Epithelial cell of esophagus (primary cell): Measurements from ENCODE around the gene ULK4.
A peak's percentile ranks its signal among the peaks of the same experiment; 100 is the strongest.
"Not testable (repeated sequence)": the region's sequence is repeated elsewhere in the genome, so short reads cannot be mapped to it uniquely, and the experiment has no call there.

Experiments used
- DNase-seq: peaks from one replicate; pipeline ENCODE4 v3.0.0; 2010; ENCODE audit warnings: low read depth
- H3K4me3 ChIP-seq: 2 replicates; pipeline ENCODE4 v1.5.1; 2011; ENCODE audit warnings: mild to moderate bottlenecking, low read length, control low read depth
- TF ChIP-seq, protein P1 (sequence below): IDR thresholded peaks from 2 replicates; pipeline ENCODE4 v1.5.1; 2011; ENCODE audit warnings: low read depth, mild to moderate bottlenecking, low read length, control low read depth, inconsistent platforms; ENCODE audit not compliant: insufficient read depth; ENCODE audit errors: missing control alignments

ULK4 gene

DNA sequence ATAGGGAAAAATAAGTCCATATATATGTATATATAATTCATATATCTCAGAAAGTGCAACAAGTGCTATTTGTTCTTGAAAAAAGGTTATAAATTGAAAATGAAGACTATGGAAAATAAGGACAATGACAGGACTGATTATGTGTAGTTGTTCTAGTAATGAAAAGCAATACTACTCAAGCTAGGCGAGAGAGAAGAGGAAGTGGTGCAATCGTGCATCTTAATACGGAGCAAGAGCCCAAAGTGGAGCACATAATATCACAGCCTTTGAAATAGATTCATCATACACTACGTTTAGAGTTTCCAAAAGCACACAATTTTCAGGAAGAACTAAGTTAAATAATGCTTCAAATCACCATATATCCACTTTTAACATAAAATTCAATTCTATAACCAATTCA, 87.9 kb downstream of the ULK4 start:
- TF ChIP-seq, protein P1, sequence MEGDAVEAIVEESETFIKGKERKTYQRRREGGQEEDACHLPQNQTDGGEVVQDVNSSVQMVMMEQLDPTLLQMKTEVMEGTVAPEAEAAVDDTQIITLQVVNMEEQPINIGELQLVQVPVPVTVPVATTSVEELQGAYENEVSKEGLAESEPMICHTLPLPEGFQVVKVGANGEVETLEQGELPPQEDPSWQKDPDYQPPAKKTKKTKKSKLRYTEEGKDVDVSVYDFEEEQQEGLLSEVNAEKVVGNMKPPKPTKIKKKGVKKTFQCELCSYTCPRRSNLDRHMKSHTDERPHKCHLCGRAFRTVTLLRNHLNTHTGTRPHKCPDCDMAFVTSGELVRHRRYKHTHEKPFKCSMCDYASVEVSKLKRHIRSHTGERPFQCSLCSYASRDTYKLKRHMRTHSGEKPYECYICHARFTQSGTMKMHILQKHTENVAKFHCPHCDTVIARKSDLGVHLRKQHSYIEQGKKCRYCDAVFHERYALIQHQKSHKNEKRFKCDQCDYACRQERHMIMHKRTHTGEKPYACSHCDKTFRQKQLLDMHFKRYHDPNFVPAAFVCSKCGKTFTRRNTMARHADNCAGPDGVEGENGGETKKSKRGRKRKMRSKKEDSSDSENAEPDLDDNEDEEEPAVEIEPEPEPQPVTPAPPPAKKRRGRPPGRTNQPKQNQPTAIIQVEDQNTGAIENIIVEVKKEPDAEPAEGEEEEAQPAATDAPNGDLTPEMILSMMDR: no peak
- DNase-seq: no peak
- no peak overlapping the region for H3K4me3 ChIP-seq

DNA sequence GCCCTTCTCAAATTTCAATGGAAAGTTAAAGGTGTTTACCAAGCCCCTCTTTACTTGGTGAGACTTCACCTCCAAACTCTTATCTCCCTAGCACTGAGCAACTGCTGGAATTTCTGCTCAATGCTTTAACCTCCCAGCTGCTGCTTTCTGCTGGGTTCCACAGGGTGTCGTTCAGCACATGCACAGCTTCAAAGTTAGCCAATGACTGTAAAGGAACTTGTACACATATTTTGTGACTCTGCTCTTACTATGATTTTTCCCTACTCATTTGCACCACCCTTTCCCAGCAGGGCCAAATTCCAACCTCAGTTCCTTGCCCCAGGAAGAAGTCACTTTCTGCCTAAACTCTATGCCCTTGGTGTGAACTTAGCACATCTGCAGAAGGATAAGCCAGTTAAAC, 89.7 kb downstream of the ULK4 start:
- TF ChIP-seq, protein P1: peak; percentile 5
- no peak overlapping the region for H3K4me3 ChIP-seq
- DNase-seq: peak; percentile 20

DNA sequence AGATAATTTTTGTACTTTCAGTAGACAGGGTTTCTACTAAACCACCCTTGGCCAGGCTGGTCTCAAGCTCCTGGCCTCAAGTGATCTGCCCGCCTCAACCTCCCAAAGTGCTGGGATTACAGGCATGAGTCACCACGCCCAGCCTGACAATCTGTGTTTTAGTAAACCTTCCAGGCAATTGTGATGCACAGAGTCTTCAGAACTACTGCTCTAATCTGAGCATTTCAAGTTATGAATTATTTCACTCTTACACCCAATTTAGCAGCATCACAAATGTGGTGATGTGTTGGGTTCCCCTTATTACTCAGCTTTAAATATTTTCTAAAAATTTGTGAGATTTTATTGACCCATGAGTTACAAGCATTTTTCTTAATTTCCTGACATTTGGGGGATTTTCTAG, 94.4 kb downstream of the ULK4 start:
- no peak overlapping the region for H3K4me3 ChIP-seq
- no peak for DNase-seq
- TF ChIP-seq, protein P1: no peak

DNA sequence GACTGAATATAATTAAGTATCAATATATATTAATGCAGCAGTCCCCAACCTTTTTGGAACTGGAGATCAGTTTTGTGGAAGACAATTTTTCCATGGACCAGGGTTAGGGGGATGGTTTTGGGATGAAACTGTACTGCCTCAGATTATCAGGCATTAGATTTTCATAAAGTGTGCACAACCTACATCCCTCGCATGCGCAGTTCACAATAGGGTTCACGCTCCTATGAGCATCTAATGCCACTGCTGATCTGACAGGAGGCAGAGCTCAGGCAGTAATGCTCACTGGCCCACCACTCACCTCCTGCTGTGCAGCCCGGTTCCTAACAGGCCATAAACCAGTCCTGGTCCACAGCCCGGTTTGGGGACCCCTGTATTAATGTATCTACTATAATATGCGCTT, 95.6 kb downstream of the ULK4 start:
- no peak overlapping the region for H3K4me3 ChIP-seq
- TF ChIP-seq, protein P1: no peak
- no peak for DNase-seq

DNA sequence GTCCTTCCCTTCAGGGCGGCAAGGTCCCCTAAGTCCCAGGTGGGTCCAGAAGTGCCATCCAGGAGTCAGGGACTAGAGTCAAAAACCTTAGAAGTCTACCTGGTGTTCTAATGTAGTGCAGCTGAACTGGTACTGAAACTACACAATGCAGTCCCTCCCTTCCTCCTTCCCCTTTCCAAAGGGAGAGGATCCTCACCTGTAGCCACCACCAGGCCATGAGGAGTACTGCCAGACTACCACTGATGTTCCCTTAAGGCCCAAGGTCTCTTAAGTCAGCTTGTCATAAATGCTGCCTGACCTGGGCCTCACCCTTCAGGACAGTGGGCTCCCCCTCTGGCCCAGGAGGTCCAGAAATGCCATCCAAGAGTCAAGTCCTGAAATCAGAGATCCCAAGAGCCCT, 98.9 kb downstream of the ULK4 start:
- TF ChIP-seq, protein P1: peak; percentile 49
- peak; percentile 39 for DNase-seq
- H3K4me3 ChIP-seq: no peak overlapping the region

DNA sequence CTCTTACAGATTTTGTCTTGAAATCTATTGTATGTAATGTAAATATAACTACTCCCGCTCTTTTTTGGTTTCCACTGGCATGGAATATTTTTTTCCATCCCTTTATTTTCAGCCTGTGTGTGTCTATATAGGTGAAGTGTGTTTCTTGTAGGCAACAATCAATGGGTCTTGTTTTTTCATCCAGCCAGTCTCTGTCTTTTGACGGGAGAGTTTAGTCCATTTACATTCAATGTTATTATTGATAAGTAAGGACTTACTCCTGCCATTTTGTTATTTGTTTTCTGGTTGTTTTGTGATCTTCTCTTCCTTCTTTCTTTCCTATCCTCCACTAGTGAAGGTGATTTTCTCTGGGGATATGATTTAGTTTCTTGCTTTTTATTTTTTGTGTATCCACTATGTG, 101.4 kb downstream of the ULK4 start:
- not testable (repeated sequence) for DNase-seq

DNA sequence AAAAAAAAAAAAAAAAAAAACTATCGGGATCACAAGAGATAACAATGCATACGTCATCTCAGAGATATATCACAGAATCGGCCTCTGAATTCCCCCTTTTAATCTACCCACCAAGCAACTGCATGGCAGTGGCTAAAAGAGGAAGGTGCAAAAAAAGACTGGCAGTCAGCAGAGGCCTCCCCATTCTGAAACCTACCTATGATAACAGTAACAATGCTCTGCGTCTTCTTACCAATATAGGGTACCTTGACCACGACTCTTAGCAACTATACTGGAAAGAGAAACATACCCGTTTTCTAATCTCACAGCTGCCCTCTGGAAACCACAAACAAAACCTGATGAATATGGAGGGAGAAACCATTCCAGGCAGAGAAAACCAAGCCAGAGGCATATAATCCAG, 106.9 kb downstream of the ULK4 start:
- no peak for DNase-seq
- TF ChIP-seq, protein P1: no peak
- H3K4me3 ChIP-seq: no peak overlapping the region

More for the DNA sequence above, 101.4 kb downstream of the ULK4 start:
- H3K4me3 ChIP-seq: not testable (repeated sequence)
